K562 (cell line): Measurements from ENCODE around the gene FUZ. TPM values are rescaled to one million over a fixed set of nuclear protein-coding genes. Genes with fewer than 3 reads are reported as not detected.

Source experiments
- ATAC-seq: fragments of 200-7000 bp; cut with Tn5 transposase; 3 replicates; pipeline ENCODE4 v1.9.1; 2020; ENCODE audit warnings: moderate library complexity
- BruUV-seq: library from RNA; stranded (reverse); fragments of 400-500 nt; replicated peaks from 2 replicates; lab custom pipeline; 2021; lab: Mats Ljungman, UMichigan
- CTCF ChIA-PET: fragments of 300-600 bp; formaldehyde crosslinking; extraction: SDS; loops from one replicate; lab custom pipeline; 2021; ENCODE audit warnings: low intra/inter-chr PET ratio; lab: Yijun Ruan, JAX
- POLR2A ChIA-PET: fragments of 300-600, 350-650 bp; sonication (Branson Sonifier 250); formaldehyde crosslinking; extraction: SDS; loops from one replicate; lab custom pipeline; 2021; ENCODE audit warnings: antibody characterized with exemption, inconsistent platforms; lab: Yijun Ruan, JAX
- DNase-seq, 4 experiments: peaks; one replicate each; pipeline versions ENCODE4 v3.0.0 to v3.0.0-alpha.2; 2011 to 2018; ENCODE audit warnings: low spot score in 3 of 4, mixed read lengths in 3 of 4; ENCODE audit errors: extremely low read depth in 1 of 4
- FAIRE-seq: peaks from 2 replicates; lab custom pipeline; 2011; peaks lifted over from hg19 to GRCh38; lab: Jason Lieb, UNC
- H2AFZ ChIP-seq: 2 replicates; pipeline ENCODE4 v1.6.0; 2011; ENCODE audit warnings: low read depth, low read length, control low read depth, inconsistent platforms
- H3K27ac ChIP-seq: fragments of 200-600 bp; 3 replicates; pipeline ENCODE4 v1.8.0; 2011; ENCODE audit warnings: low read depth, mild to moderate bottlenecking, control low read depth, inconsistent platforms, low read length, moderate library complexity, mixed read lengths; ENCODE audit errors: extremely low read depth
- H3K27me3 ChIP-seq, 2 experiments: fragments of 300-600 bp in 1 of 2; 2 replicates in 1 of 2; 3 replicates in 1 of 2; pipeline versions ENCODE4 v1.6.0 to v1.8.0; 2011; ENCODE audit warnings: inconsistent platforms in 2 of 2, low read length in 2 of 2, mild to moderate bottlenecking in 1 of 2, mixed read lengths in 1 of 2, moderate library complexity in 1 of 2; ENCODE audit not compliant: control insufficient read depth in 2 of 2, insufficient read depth in 2 of 2
- H3K36me3 ChIP-seq: fragments of 300-600 bp; 3 replicates; pipeline ENCODE4 v1.8.0; 2011; ENCODE audit warnings: mild to moderate bottlenecking, low read length, inconsistent platforms; ENCODE audit not compliant: control insufficient read depth, insufficient read depth
- H3K4me1 ChIP-seq, 2 experiments: fragments of 200-600 bp in 1 of 2; replicated peaks in 1 of 2; 2 replicates in 1 of 2; 3 replicates in 1 of 2; pipeline versions ENCODE4 v1.5.1 to v1.8.0; 2011; ENCODE audit warnings: inconsistent platforms in 2 of 2, low read length in 2 of 2, mild to moderate bottlenecking in 1 of 2, mixed read lengths in 1 of 2, moderate library complexity in 1 of 2; ENCODE audit not compliant: control insufficient read depth in 2 of 2, insufficient read depth in 2 of 2
- H3K4me2 ChIP-seq: 2 replicates; pipeline ENCODE4 v1.6.1; 2011; ENCODE audit warnings: low read length, control low read depth, inconsistent platforms, mixed read lengths; ENCODE audit not compliant: insufficient read depth
- H3K4me3 ChIP-seq: fragments of 200-600 bp; sonication (generic), shearing (Covaris generic); 2 replicates; pipeline ENCODE4 v1.5.1; 2016; ENCODE audit warnings: control low read depth, inconsistent platforms
- H3K79me2 ChIP-seq: fragments of 200-600 bp; 3 replicates; pipeline ENCODE4 v1.8.0; 2011; ENCODE audit warnings: low read length, inconsistent platforms; ENCODE audit not compliant: control insufficient read depth, insufficient read depth
- H3K9ac ChIP-seq, 2 experiments: 2 replicates each; pipeline versions ENCODE4 v1.6.0 to v1.6.1; 2011; ENCODE audit warnings: low read depth in 2 of 2, low read length in 2 of 2, control low read depth in 1 of 2, inconsistent platforms in 1 of 2, mild to moderate bottlenecking in 1 of 2, mixed read lengths in 1 of 2; ENCODE audit not compliant: insufficient read depth in 1 of 2
- H3K9me1 ChIP-seq: one replicate; pipeline ENCODE4 v1.6.0; 2011; ENCODE audit warnings: inconsistent platforms, mild to moderate bottlenecking, low read length, moderate library complexity; ENCODE audit not compliant: control insufficient read depth, insufficient read depth
- H3K9me3 ChIP-seq: replicated peaks from 2 replicates; pipeline ENCODE4 v1.5.1; 2011; ENCODE audit warnings: low read depth, low read length, inconsistent platforms; ENCODE audit not compliant: control insufficient read depth, insufficient read depth
- H4K20me1 ChIP-seq: replicated peaks from 2 replicates; pipeline ENCODE4 v1.6.1; 2011; ENCODE audit warnings: low read length, inconsistent platforms, mixed read lengths; ENCODE audit not compliant: control insufficient read depth, insufficient read depth
- CTBP1 ChIP-seq: fragments of 450-650 bp; IDR thresholded peaks from 2 replicates; pipeline ENCODE4 v1.6.1; 2016; ENCODE audit warnings: borderline replicate concordance
- EGR1 ChIP-seq: fragments of 450-650 bp; conservative IDR thresholded peaks from 2 replicates; pipeline ENCODE4 v1.6.1; 2017; ENCODE audit warnings: mild to moderate bottlenecking
- ELF4 ChIP-seq: fragments of 450-650 bp; formaldehyde crosslinking; IDR thresholded peaks from 2 replicates; pipeline ENCODE4 v1.4.0; 2022; ENCODE audit warnings: missing genetic modification characterization
- ETV5 ChIP-seq: sonication (generic); formaldehyde crosslinking; IDR thresholded peaks from 2 replicates; pipeline ENCODE4 v1.4.0; 2020; ENCODE audit warnings: low read depth, mild to moderate bottlenecking, missing genetic modification reagents
- PTTG1 ChIP-seq: fragments of 450-650 bp; IDR thresholded peaks from 2 replicates; pipeline ENCODE4 v1.6.1; 2016; ENCODE audit warnings: low read depth, mild to moderate bottlenecking, missing genetic modification characterization, missing compliant biosample characterization
- WGBS: fragments of 100-300 bp; shearing (Covaris generic); methylation state at CpG from one replicate; pipeline ENCODE4 v1.1.6; 2016; ENCODE audit warnings: low coverage, mixed read lengths; ENCODE audit not compliant: insufficient coverage; ENCODE audit errors: missing lambda C conversion rate; 5-methylcytosine and 5-hydroxymethylcytosine counted together
- in situ Hi-C: fragments of 300-500 bp; cut with MboI; formaldehyde crosslinking; loops from 4 replicates; pipeline ENCODE4 v1.15.0; 2018; ENCODE audit warnings: inconsistent platforms, mixed read lengths
- intact Hi-C: fragments of 100-400 bp; cut with micrococcal nuclease; formaldehyde crosslinking; loops from 2 replicates; pipeline ENCODE4 v1.14.2; 2022
- polyA plus RNA-seq, 8 experiments: library from polyadenylated mRNA; depleted of rRNA in 4 of 8; stranded (reverse) in 5 of 8; unstranded in 3 of 8; fragments of >200 nt; fragmentation: Nextera tagmentation in 2 of 8; fragmentation: Illumina TruSeq in 1 of 8; extraction: Ambion mirVana in 2 of 8; extraction: Trizol in 1 of 8; gene quantifications; 2 replicates each; pipeline versions ENCODE4 v1.2.1 to v1.2.3, GENCODE V29; 2011 to 2014; ENCODE audit warnings: inconsistent platforms in 1 of 8, missing spikeins in 1 of 8
- total RNA-seq, 7 experiments: library from RNA; depleted of rRNA in 6 of 7; stranded (reverse); fragments of >200 nt in 6 of 7; fragmentation: Illumina TruSeq in 2 of 7; extraction: Trizol in 2 of 7; gene quantifications; 2 replicates each; pipeline versions ENCODE4 v1.2.1 to v1.2.3, GENCODE V29; 2011 to 2021; ENCODE audit warnings: low replicate concordance in 1 of 7
- TF ChIP-seq, protein P1 (sequence below): IDR thresholded peaks from 2 replicates; pipeline ENCODE4 v1.6.1; 2016; ENCODE audit warnings: missing genetic modification characterization, missing compliant biosample characterization
- TF ChIP-seq, protein P2 (sequence below): fragments of 450-650 bp; IDR thresholded peaks from 2 replicates; pipeline ENCODE4 v1.6.1; 2018; ENCODE audit not compliant: partially characterized antibody
- TF ChIP-seq, protein P3 (sequence below): fragments of 250-450 bp; sonication (Bioruptor Pico); IDR thresholded peaks from 2 replicates; pipeline ENCODE4 v1.4.0; 2020
- TF ChIP-seq, protein P4 (sequence below): sonication (generic); formaldehyde crosslinking; IDR thresholded peaks from 2 replicates; pipeline ENCODE4 v1.8.1; 2023; ENCODE audit warnings: mild to moderate bottlenecking, missing genetic modification reagents

Gene FUZ
- total and polyA plus RNA-seq, 9 of the 15 experiments (the other 6 are each of a cell fraction or from before 2014, with no cell fraction given) = 0.17 to 7.6 (median 3.6) TPM; not detected in 1

DNA sequence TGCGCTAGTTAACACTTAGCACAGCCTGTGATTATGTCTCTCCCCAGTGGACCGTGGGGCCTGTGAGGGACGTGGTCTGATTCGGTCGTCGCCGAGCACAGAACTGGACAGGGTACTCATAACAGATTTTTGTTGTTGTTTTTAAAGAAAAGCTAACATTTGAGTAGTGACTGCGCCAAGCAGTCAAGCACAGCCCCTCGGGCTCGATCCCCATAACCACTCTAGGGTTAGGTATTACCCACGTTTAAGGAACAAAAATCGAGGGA, 37.1 kb upstream of the FUZ start (continued):
- TF ChIP-seq, protein P1, sequence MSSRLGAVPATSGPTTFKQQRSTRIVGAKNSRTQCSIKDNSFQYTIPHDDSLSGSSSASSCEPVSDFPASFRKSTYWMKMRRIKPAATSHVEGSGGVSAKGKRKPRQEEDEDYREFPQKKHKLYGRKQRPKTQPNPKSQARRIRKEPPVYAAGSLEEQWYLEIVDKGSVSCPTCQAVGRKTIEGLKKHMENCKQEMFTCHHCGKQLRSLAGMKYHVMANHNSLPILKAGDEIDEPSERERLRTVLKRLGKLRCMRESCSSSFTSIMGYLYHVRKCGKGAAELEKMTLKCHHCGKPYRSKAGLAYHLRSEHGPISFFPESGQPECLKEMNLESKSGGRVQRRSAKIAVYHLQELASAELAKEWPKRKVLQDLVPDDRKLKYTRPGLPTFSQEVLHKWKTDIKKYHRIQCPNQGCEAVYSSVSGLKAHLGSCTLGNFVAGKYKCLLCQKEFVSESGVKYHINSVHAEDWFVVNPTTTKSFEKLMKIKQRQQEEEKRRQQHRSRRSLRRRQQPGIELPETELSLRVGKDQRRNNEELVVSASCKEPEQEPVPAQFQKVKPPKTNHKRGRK = no peak
- TF ChIP-seq ETV5 (CRISPR knock-in tag) = peak; percentile 21; the same call in 1 of the 2 replicates

DNA sequence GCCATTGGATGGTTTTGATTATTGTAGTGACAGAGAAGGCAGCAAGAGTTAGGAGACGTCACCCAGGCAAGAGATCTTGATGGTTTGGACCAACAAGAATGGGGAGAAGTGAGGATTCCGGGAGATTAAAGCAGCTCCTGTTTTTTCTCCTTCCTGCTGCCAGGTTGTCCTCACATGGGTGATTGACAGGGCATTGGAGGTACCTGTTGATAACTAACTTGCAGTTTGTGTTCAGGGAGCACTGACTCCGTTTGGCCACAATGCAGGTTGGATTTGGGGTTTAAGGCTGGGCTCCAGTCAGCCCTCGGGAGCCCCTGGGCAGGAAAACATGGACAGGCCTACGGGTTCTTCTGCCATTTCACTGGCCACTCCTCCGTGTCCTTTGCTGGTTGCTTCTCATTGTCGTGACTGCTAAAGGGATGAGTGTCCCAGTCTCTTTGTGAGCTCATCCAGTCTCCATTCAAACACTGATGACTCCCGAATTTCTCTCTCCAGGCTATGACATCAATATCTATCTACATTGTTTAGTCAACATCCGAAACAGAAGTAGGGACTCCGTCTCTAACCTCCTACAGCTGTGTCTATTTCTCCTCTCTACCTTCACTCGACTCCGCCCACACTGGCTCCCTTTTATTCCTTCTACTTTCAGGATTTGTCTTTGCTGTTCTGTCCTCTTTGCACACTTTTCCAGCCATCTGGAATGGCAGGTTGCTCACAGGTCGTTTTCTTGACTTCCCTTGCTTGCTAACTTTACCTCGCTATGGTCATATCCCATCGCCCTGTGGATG, 36.5 kb upstream of the FUZ start:
- H3K79me2 ChIP-seq = peaks cover 51% of the 10 kb centered on the region
- peak overlapping the region; percentile 97 to 99 for H3K9ac ChIP-seq
- peaks cover 11% of the 10 kb centered on the region for H3K9me1 ChIP-seq
- DNase-seq (peak in 1 of 4 experiments; percentile 64), FAIRE-seq (no peak), ATAC-seq (peak; percentile 6)
- H2AFZ ChIP-seq = peak overlapping the region; percentile 97
- H3K9me3 ChIP-seq = 0 out of 2 replicates have a peak, but pooled peaks cover 6% of the 10 kb centered on the region
- 28% methylated on average over 15 of the region's 15 CpGs for WGBS
- intact Hi-C loops = no loop called here
- peak overlapping the region; percentile 87 for H3K4me3 ChIP-seq
- ChIA-PET POLR2A (interaction anchor here (0.6 to 2.0 kb wide), 17 partner anchors 9 to 174 kb away, joined by 3 to 18 read pairs (median 6); partner anchors contain the start of genes FUZ and PRMT1), CTCF (interaction anchor here (0.6 kb wide), 1 partner anchor 165 kb away, joined by 3 read pairs; no protein-coding TSS in a partner anchor)
- peaks cover 39 to 54% of the 10 kb centered on the region in 2 experiments for H3K4me1 ChIP-seq
- in situ Hi-C loops = no loop called here
- H4K20me1 ChIP-seq = peaks cover 11% of the 10 kb centered on the region
- H3K36me3 ChIP-seq = peaks cover 23% of the 10 kb centered on the region
- peak overlapping the region; percentile 100 for H3K27ac ChIP-seq
- no TSS peak for BruUV-seq
- H3K4me2 ChIP-seq = peak overlapping the region; percentile 92
- H3K27me3 ChIP-seq = no peaks in the 10 kb centered on the region
- TF ChIP-seq, protein P2, sequence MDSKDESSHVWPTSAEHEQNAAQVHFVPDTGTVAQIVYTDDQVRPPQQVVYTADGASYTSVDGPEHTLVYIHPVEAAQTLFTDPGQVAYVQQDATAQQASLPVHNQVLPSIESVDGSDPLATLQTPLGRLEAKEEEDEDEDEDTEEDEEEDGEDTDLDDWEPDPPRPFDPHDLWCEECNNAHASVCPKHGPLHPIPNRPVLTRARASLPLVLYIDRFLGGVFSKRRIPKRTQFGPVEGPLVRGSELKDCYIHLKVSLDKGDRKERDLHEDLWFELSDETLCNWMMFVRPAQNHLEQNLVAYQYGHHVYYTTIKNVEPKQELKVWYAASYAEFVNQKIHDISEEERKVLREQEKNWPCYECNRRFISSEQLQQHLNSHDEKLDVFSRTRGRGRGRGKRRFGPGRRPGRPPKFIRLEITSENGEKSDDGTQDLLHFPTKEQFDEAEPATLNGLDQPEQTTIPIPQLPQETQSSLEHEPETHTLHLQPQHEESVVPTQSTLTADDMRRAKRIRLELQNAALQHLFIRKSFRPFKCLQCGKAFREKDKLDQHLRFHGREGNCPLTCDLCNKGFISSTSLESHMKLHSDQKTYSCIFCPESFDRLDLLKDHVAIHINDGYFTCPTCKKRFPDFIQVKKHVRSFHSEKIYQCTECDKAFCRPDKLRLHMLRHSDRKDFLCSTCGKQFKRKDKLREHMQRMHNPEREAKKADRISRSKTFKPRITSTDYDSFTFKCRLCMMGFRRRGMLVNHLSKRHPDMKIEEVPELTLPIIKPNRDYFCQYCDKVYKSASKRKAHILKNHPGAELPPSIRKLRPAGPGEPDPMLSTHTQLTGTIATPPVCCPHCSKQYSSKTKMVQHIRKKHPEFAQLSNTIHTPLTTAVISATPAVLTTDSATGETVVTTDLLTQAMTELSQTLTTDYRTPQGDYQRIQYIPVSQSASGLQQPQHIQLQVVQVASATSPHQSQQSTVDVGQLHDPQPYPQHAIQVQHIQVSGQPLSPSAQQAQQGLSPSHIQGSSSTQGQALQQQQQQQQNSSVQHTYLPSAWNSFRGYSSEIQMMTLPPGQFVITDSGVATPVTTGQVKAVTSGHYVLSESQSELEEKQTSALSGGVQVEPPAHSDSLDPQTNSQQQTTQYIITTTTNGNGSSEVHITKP = peak; percentile 4
- TF ChIP-seq PTTG1 (tag) (0 out of 2 replicates have a peak, but pooled peaks have one; percentile 48), CTBP1 (no peak), EGR1 (0 out of 2 replicates have a peak, but pooled peaks have one; percentile 18), ELF4 (CRISPR knock-in tag) (0 out of 2 replicates have a peak, but pooled peaks have one; percentile 16)
- TF ChIP-seq, protein P3, sequence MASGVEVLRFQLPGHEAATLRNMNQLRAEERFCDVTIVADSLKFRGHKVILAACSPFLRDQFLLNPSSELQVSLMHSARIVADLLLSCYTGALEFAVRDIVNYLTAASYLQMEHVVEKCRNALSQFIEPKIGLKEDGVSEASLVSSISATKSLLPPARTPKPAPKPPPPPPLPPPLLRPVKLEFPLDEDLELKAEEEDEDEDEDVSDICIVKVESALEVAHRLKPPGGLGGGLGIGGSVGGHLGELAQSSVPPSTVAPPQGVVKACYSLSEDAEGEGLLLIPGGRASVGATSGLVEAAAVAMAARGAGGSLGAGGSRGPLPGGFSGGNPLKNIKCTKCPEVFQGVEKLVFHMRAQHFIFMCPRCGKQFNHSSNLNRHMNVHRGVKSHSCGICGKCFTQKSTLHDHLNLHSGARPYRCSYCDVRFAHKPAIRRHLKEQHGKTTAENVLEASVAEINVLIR (CRISPR knock-in tag) = 0 out of 2 replicates have a peak, but pooled peaks have one; percentile 19
- TF ChIP-seq, protein P4, sequence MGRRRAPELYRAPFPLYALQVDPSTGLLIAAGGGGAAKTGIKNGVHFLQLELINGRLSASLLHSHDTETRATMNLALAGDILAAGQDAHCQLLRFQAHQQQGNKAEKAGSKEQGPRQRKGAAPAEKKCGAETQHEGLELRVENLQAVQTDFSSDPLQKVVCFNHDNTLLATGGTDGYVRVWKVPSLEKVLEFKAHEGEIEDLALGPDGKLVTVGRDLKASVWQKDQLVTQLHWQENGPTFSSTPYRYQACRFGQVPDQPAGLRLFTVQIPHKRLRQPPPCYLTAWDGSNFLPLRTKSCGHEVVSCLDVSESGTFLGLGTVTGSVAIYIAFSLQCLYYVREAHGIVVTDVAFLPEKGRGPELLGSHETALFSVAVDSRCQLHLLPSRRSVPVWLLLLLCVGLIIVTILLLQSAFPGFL = 0 out of 2 replicates have a peak, but pooled peaks have one; percentile 37
